ENCODE measurements around the gene WHAMM. TPM values are rescaled to one million over a fixed set of nuclear protein-coding genes. Genes with fewer than 3 reads are reported as not detected.

WHAMM gene
- total RNA-seq, 2 experiments from 2014 or later, result 4.2 to 5.3 TPM

GRCh38 chr15:82788496-82788895 is 20.9 kb upstream of the WHAMM start:
- Mint-ChIP-seq H3K9me3 (peaks cover 4% of the 10 kb centered on the region), H3K4me1 (ENCODE audit: low read depth) (no peaks in the 10 kb centered on the region), H3K27me3 (no peaks in the 10 kb centered on the region), H3K27ac (no peak overlapping the region), H3K36me3 (peaks cover 2% of the 10 kb centered on the region), H3K4me3 (no peak overlapping the region)
- DNase-seq, result no peak
- ChIA-PET CTCF (no interaction called here), POLR2A (interaction anchor here (1.3 kb wide), 1 partner anchor 20 kb away, joined by 3 read pairs; no protein-coding TSS in a partner anchor)
- intact Hi-C loops (cut with micrococcal nuclease), result no loop called here

- Mint-ChIP-seq H3K4me1 (ENCODE audit: low read depth) (no peaks in the 10 kb centered on the region), H3K4me3 (no peak overlapping the region), H3K27ac (no peak overlapping the region), H3K36me3 (peaks cover 6% of the 10 kb centered on the region), H3K27me3 (no peaks in the 10 kb centered on the region), H3K9me3 (peaks cover 13% of the 10 kb centered on the region)
- intact Hi-C loops (cut with micrococcal nuclease), result no loop called here
- DNase-seq, result no peak
- ChIA-PET CTCF (no interaction called here), POLR2A (no interaction called here)
Measured at GRCh38 chr15:82789491-82789890, 19.9 kb upstream of the WHAMM start.

- Mint-ChIP-seq H3K4me1 (ENCODE audit: low read depth) (no peaks in the 10 kb centered on the region), H3K27ac (no peak overlapping the region), H3K4me3 (no peak overlapping the region), H3K36me3 (peaks cover 6% of the 10 kb centered on the region), H3K9me3 (peaks cover 13% of the 10 kb centered on the region), H3K27me3 (no peaks in the 10 kb centered on the region)
- intact Hi-C loops (cut with micrococcal nuclease), result no loop called here
- POLR2A ChIA-PET, result no interaction called here
- DNase-seq, result no peak
- CTCF ChIA-PET, result no interaction called here
Measured at GRCh38 chr15:82790321-82790720, 19.1 kb upstream of the WHAMM start.

GRCh38 chr15:82792068-82792467 is 17.4 kb upstream of the WHAMM start:
- no peak for DNase-seq
- CTCF ChIA-PET, result no interaction called here
- Mint-ChIP-seq H3K27me3 (no peaks in the 10 kb centered on the region), H3K9me3 (peaks cover 13% of the 10 kb centered on the region), H3K4me3 (no peak overlapping the region), H3K27ac (no peak overlapping the region), H3K4me1 (ENCODE audit: low read depth) (no peaks in the 10 kb centered on the region), H3K36me3 (peaks cover 6% of the 10 kb centered on the region)
- intact Hi-C loops (cut with micrococcal nuclease), result no loop called here
- POLR2A ChIA-PET, result no interaction called here

DNA sequence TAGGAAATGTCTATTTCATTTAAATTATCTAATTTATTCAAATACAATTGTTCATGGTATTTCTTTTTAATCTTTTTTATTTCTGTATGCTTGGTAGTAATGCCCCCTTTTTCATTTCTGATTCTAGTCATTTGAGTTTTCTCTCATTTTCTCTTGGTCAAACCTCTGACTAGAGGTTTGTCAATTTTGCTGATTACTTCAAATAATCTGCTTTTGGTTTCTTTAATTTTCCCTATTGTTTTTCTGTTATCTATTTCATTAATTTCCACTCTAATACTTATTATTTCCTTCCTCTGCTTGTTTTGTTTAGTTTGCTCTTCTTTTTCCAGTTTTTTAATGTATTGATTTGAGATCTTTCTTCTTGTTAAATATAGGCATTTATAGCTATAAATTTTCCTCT is 15.7 kb upstream of the WHAMM start:
- intact Hi-C loops (cut with micrococcal nuclease), result no loop called here
- H3K27me3 Mint-ChIP-seq, result no peaks in the 10 kb centered on the region

GRCh38 chr15:82798104-82798503 is 11.3 kb upstream of the WHAMM start:
- peaks cover 12% of the 10 kb centered on the region for H3K9me3 Mint-ChIP-seq
- DNase-seq, result no peak
- H3K4me3 Mint-ChIP-seq, result no peak overlapping the region
- ChIA-PET POLR2A (no interaction called here), CTCF (no interaction called here)
- no peak overlapping the region for H3K27ac Mint-ChIP-seq
- H3K4me1 Mint-ChIP-seq (ENCODE audit: low read depth), result no peaks in the 10 kb centered on the region
- intact Hi-C loops (cut with micrococcal nuclease), result no loop called here
- H3K27me3 Mint-ChIP-seq, result peaks cover 30% of the 10 kb centered on the region
- H3K36me3 Mint-ChIP-seq, result peaks cover 6% of the 10 kb centered on the region

More for the DNA sequence above, 15.7 kb upstream of the WHAMM start:
- no peak for DNase-seq
- ChIA-PET POLR2A (no interaction called here), CTCF (no interaction called here)
- peaks cover 6% of the 10 kb centered on the region for H3K36me3 Mint-ChIP-seq
- H3K9me3 Mint-ChIP-seq, result peaks cover 13% of the 10 kb centered on the region
- no peak overlapping the region for H3K27ac Mint-ChIP-seq
- H3K4me3 Mint-ChIP-seq, result no peak overlapping the region
- H3K4me1 Mint-ChIP-seq (ENCODE audit: low read depth), result no peaks in the 10 kb centered on the region

DNA sequence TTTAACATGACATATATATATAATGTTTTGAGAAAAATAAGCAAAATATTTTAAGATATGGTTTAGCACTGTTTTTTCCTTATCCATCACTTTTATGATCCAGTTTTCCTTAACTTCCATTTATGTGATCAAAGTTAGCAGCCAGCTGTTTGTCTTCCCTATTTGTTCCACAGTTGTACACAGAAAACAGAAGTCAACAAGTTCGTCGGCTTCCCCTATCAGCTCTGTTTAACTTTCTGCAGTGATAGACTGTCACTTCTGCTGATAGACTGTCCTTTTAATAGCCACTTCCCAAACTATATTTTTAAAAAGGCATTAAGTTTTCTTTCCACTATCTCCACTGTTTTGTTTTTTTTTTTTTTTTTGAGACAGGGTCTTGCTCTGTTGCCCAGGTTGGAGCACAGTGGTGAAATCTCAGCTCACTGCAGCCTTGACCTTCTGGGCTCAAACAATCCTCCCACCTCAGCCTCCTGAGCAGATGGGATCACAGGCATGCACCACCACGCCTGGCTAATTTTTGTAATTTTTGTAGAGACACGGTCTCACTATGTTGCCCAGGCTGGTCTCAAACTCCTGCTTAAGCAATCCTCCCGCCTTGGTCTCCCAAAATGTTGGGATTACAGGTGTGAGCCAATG is 10.8 kb upstream of the WHAMM start:
- H3K4me3 Mint-ChIP-seq, result no peak overlapping the region
- intact Hi-C loops (cut with micrococcal nuclease), result no loop called here
- no peak overlapping the region for H3K27ac Mint-ChIP-seq
- no peaks in the 10 kb centered on the region for H3K4me1 Mint-ChIP-seq (ENCODE audit: low read depth)
- peaks cover 8% of the 10 kb centered on the region for H3K9me3 Mint-ChIP-seq
- peaks cover 30% of the 10 kb centered on the region for H3K27me3 Mint-ChIP-seq
- ChIA-PET CTCF (no interaction called here), POLR2A (no interaction called here)
- no peak for DNase-seq
- H3K36me3 Mint-ChIP-seq, result peaks cover 4% of the 10 kb centered on the region

DNA sequence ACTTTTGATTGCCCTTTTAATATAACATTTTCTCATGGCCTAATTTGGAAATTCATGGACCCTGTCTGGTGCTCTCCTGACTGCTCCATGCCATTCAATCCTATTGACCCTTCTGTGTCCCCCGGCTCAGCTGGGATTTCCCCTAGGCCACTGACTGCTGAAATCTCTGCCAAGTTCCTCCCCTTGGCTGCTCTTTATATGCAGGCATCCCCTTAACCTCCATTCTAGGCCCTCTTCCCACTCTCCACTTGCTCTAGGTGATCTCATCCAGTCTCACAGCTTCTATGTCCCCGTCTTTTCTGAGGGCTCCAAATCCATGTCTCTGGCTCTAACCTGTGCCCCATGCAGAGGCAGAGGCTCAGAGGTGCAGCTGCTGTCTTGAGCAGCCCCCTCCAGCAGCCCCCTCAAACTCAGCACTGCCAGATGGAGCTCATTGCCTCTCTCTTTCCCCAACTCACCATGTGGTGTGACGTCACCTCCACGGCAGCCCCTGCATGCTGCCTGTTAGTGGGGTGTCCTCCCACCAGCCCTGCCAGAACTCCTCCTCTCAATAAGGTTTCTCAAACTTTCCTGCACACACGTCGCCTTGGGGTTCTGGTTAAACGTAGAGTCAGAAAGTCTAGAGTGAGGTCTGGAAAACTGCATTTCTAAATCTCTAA is 10.1 kb upstream of the WHAMM start:
- Mint-ChIP-seq H3K9me3 (peaks cover 2% of the 10 kb centered on the region), H3K27me3 (peaks cover 30% of the 10 kb centered on the region), H3K36me3 (no peaks in the 10 kb centered on the region), H3K4me1 (ENCODE audit: low read depth) (no peaks in the 10 kb centered on the region), H3K27ac (no peak overlapping the region), H3K4me3 (no peak overlapping the region)
- intact Hi-C loops (cut with micrococcal nuclease), result no loop called here
- no peak for DNase-seq
- POLR2A ChIA-PET, result no interaction called here
- CTCF ChIA-PET, result no interaction called here

- H3K27ac Mint-ChIP-seq, result no peak overlapping the region
- ChIA-PET CTCF (no interaction called here), POLR2A (no interaction called here)
- no peak for DNase-seq
- peaks cover 30% of the 10 kb centered on the region for H3K27me3 Mint-ChIP-seq
- H3K4me1 Mint-ChIP-seq (ENCODE audit: low read depth), result no peaks in the 10 kb centered on the region
- no peaks in the 10 kb centered on the region for H3K36me3 Mint-ChIP-seq
- H3K9me3 Mint-ChIP-seq, result no peaks in the 10 kb centered on the region
- no peak overlapping the region for H3K4me3 Mint-ChIP-seq
- intact Hi-C loops (cut with micrococcal nuclease), result no loop called here
Measured at GRCh38 chr15:82802497-82802896, 6.9 kb upstream of the WHAMM start.

DNA sequence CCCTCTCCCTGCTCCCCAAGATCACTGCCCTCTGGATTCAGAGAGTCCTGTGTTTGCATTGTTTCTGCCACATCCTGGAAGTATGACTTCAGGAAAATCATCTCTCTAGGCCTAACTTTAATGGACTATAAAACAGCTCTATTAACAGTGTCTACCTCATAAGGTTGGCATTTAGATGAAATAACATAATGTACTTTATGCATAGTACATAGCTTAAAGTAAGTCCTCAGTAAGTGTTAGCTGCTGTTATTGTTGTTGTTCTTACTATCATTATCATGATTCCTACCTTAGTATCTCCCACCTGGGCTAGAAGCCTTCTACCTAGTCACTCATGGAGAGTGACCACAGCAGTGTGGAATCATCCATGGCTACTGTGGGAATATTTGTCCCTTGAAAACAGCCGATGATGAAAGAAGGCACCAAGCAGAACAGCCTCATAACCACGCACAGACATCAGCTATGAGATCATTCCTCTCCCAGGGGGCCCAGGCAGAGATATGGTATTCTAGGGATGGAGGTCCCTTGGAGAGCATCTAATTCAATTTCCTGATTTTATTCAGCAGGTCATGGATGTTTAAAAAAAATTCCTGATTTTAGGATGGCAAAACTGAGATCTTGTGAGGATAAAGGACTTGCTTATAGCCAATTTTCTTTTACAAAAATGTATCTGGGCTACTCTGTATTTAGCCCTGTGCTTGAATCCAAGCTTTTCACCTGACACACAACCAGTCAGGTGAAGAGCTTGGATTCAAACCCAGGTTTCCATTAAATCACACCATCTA is 5.4 kb upstream of the WHAMM start:
- CTCF ChIA-PET, result no interaction called here
- peaks cover 30% of the 10 kb centered on the region for H3K27me3 Mint-ChIP-seq

DNA sequence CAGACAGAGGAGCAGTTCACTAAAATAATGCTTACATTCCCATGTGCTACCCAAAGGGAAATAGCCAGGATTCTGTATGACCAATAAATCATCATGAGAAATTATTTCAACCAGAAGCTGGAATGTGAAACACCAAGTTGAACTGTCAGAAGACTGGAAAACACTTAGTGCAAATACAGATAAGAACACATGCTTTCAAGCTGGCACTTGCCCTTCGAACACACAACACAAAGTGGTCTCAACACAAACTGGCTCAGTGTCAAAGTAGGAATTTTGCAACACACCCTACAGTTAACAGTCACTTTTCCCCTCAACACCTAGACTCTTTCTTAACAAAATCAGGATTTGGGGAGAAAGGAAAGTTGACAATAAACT is 4.9 kb upstream of the WHAMM start:
- POLR2A ChIA-PET, result interaction anchor here (0.6 kb wide), 1 partner anchor 271 kb away, joined by 4 read pairs; no protein-coding TSS in a partner anchor
- H3K4me1 Mint-ChIP-seq (ENCODE audit: low read depth), result peaks cover 14% of the 10 kb centered on the region
- no peaks in the 10 kb centered on the region for H3K9me3 Mint-ChIP-seq
- H3K27ac Mint-ChIP-seq, result no peak overlapping the region
- DNase-seq, result no peak
- intact Hi-C loops (cut with micrococcal nuclease), result no loop called here
- no peak overlapping the region for H3K4me3 Mint-ChIP-seq
- peaks cover 24% of the 10 kb centered on the region for H3K27me3 Mint-ChIP-seq
- CTCF ChIA-PET, result no interaction called here
- no peaks in the 10 kb centered on the region for H3K36me3 Mint-ChIP-seq

More for the DNA sequence above, 5.4 kb upstream of the WHAMM start:
- intact Hi-C loops (cut with micrococcal nuclease), result no loop called here
- no peak for DNase-seq
- no peak overlapping the region for H3K4me3 Mint-ChIP-seq
- no peaks in the 10 kb centered on the region for H3K9me3 Mint-ChIP-seq
- H3K36me3 Mint-ChIP-seq, result no peaks in the 10 kb centered on the region
- no peak overlapping the region for H3K27ac Mint-ChIP-seq
- H3K4me1 Mint-ChIP-seq (ENCODE audit: low read depth), result peaks cover 11% of the 10 kb centered on the region
- POLR2A ChIA-PET, result interaction anchor here (0.6 kb wide), 1 partner anchor 271 kb away, joined by 4 read pairs; no protein-coding TSS in a partner anchor

GRCh38 chr15:82805994-82806406 is 3.4 kb upstream of the WHAMM start, which contains the start of gene FSD2:
Gene FSD2, minus strand, starts transcription at chr15:82806069. Its CDS starts 18,679 bp downstream, at chr15:82787390.
- no peaks in the 10 kb centered on the region for H3K36me3 Mint-ChIP-seq
- intact Hi-C loops (cut with micrococcal nuclease), result no loop called here
- CTCF ChIA-PET, result no interaction called here
- H3K27ac Mint-ChIP-seq, result no peak within 1 kb of the TSS
- peaks cover 13% of the 10 kb centered on the region for H3K27me3 Mint-ChIP-seq
- POLR2A ChIA-PET, result no interaction called here
- DNase-seq, result no peak
- no peaks in the 10 kb centered on the region for H3K9me3 Mint-ChIP-seq
- no peak within 1 kb of the TSS for H3K4me3 Mint-ChIP-seq
- H3K4me1 Mint-ChIP-seq (ENCODE audit: low read depth), result peaks cover 19% of the 10 kb centered on the region

All from activated CD4-positive, alpha-beta memory T cell treated with anti-CD3 and anti-CD28 coated beads for 36 hours (primary cell).